Measurements from ENCODE around the gene RGS3.

- no peak for TF ChIP-seq CTCF (IDR thresholded peaks at IDR 0.05; ENCODE audit: insufficient read depth, low read depth, low read length)
- TF ChIP-seq EZH2 (IDR thresholded peaks at IDR 0.05; ENCODE audit: insufficient read depth, low read length), result no peak
Measured at GRCh38 chr9:113495526-113495925, 32.0 kb downstream of the RGS3 start.

Measured in astrocyte (in vitro differentiated cells and primary cell).